Measurements from ENCODE around the gene BCL2. TPM values are rescaled to one million over a fixed set of nuclear protein-coding genes. Genes with fewer than 3 reads are reported as not detected.

The BCL2 gene
- total RNA-seq, 1 donor from 2014 or later = 14.1 TPM

GRCh38 chr18:63150326-63150725 lies 169.2 kb downstream of the BCL2 start:
- Mint-ChIP-seq H3K27ac (ENCODE audit: unreplicated experiment) (no peak overlapping the region), H3K36me3 (ENCODE audit: low read depth) (no peaks in the 10 kb centered on the region), H3K9me3 (no peaks in the 10 kb centered on the region), H3K4me1 (peaks cover 5% of the 10 kb centered on the region), H3K27me3 (ENCODE audit: low read depth) (no peaks in the 10 kb centered on the region), H3K4me3 (no peak overlapping the region)
- TF ChIP-seq CTCF (conservative IDR thresholded peaks at IDR 0.05) = no peak
- DNase-seq (ENCODE audit: low read depth, low spot score) = no peak

GRCh38 chr18:63149302-63149587 lies 170.3 kb downstream of the BCL2 start:
- no peaks in the 10 kb centered on the region for H3K9me3 Mint-ChIP-seq
- peaks cover 6% of the 10 kb centered on the region for H3K4me1 Mint-ChIP-seq
- DNase-seq (ENCODE audit: low read depth, low spot score) = no peak
- no peak overlapping the region for H3K27ac Mint-ChIP-seq (ENCODE audit: unreplicated experiment)
- no peaks in the 10 kb centered on the region for H3K36me3 Mint-ChIP-seq (ENCODE audit: low read depth)
- TF ChIP-seq CTCF (conservative IDR thresholded peaks at IDR 0.05) = no peak
- H3K4me3 Mint-ChIP-seq = no peak overlapping the region
- no peaks in the 10 kb centered on the region for H3K27me3 Mint-ChIP-seq (ENCODE audit: low read depth)

GRCh38 chr18:63148449-63149301 lies 170.9 kb downstream of the BCL2 start:
- Mint-ChIP-seq H3K36me3 (ENCODE audit: low read depth) (no peaks in the 10 kb centered on the region), H3K27ac (ENCODE audit: unreplicated experiment) (no peak overlapping the region), H3K27me3 (ENCODE audit: low read depth) (no peaks in the 10 kb centered on the region), H3K4me1 (peaks cover 12% of the 10 kb centered on the region), H3K9me3 (no peaks in the 10 kb centered on the region), H3K4me3 (no peak overlapping the region)
- TF ChIP-seq CTCF (conservative IDR thresholded peaks at IDR 0.05) = no peak
- DNase-seq (ENCODE audit: low read depth, low spot score) = no peak

- Mint-ChIP-seq H3K27ac (ENCODE audit: unreplicated experiment) (no peak overlapping the region), H3K27me3 (ENCODE audit: low read depth) (no peaks in the 10 kb centered on the region), H3K4me3 (no peak overlapping the region), H3K36me3 (ENCODE audit: low read depth) (no peaks in the 10 kb centered on the region), H3K4me1 (peaks cover 19% of the 10 kb centered on the region), H3K9me3 (no peaks in the 10 kb centered on the region)
- TF ChIP-seq CTCF (conservative IDR thresholded peaks at IDR 0.05) = no peak
- DNase-seq (ENCODE audit: low read depth, low spot score) = no peak
Observed at GRCh38 chr18:63147973-63148372, 171.6 kb downstream of the BCL2 start.

GRCh38 chr18:63146828-63147409 lies 172.7 kb downstream of the BCL2 start:
- no peak for TF ChIP-seq CTCF (conservative IDR thresholded peaks at IDR 0.05)

More at GRCh38 chr18:63146828-63147409, 172.7 kb downstream of the BCL2 start:
- Mint-ChIP-seq H3K9me3 (no peaks in the 10 kb centered on the region), H3K4me3 (no peak overlapping the region), H3K4me1 (peaks cover 27% of the 10 kb centered on the region), H3K27ac (ENCODE audit: unreplicated experiment) (no peak overlapping the region), H3K36me3 (ENCODE audit: low read depth) (no peaks in the 10 kb centered on the region), H3K27me3 (ENCODE audit: low read depth) (no peaks in the 10 kb centered on the region)
- DNase-seq (ENCODE audit: low read depth, low spot score) = no peak
